ENCODE data around the gene IGLON5.

- TF ChIP-seq, protein P1, sequence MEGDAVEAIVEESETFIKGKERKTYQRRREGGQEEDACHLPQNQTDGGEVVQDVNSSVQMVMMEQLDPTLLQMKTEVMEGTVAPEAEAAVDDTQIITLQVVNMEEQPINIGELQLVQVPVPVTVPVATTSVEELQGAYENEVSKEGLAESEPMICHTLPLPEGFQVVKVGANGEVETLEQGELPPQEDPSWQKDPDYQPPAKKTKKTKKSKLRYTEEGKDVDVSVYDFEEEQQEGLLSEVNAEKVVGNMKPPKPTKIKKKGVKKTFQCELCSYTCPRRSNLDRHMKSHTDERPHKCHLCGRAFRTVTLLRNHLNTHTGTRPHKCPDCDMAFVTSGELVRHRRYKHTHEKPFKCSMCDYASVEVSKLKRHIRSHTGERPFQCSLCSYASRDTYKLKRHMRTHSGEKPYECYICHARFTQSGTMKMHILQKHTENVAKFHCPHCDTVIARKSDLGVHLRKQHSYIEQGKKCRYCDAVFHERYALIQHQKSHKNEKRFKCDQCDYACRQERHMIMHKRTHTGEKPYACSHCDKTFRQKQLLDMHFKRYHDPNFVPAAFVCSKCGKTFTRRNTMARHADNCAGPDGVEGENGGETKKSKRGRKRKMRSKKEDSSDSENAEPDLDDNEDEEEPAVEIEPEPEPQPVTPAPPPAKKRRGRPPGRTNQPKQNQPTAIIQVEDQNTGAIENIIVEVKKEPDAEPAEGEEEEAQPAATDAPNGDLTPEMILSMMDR (IDR thresholded peaks at IDR 0.05), result no peak
- no peak for TF ChIP-seq POLR2AphosphoS5 (IDR thresholded peaks at IDR 0.05)
Observed at GRCh38 chr19:51289635-51290034, 21.8 kb upstream of the IGLON5 start.
